Panc1 (cell line): ENCODE measurements around the gene OR2A25. TPM values are rescaled to one million over a fixed set of nuclear protein-coding genes. Genes with fewer than 3 reads are reported as not detected.

Source experiments
- ATAC-seq: fragments of 200-7000 bp; cut with Tn5 transposase; 2 replicates; pipeline ENCODE4 v1.9.1; 2020; ENCODE audit warnings: mild to moderate bottlenecking, moderate library complexity
- BruUV-seq: library from RNA; stranded (reverse); fragments of 400-500 nt; replicated peaks from 2 replicates; lab custom pipeline; 2021; lab: Mats Ljungman, UMichigan
- CTCF ChIA-PET: fragments of 300-600 bp; sonication (Branson Sonifier 250); formaldehyde crosslinking; loops from one replicate; lab custom pipeline; 2022; ENCODE audit warnings: antibody characterized with exemption; lab: Charles Lee
- POLR2A ChIA-PET: fragments of 300-600 bp; sonication (Branson Sonifier 250); formaldehyde crosslinking; loops from one replicate; lab custom pipeline; 2022; ENCODE audit warnings: antibody characterized with exemption; lab: Charles Lee
- DNase-seq: peaks from one replicate; pipeline ENCODE4 v3.0.0-alpha.2; 2010; ENCODE audit warnings: low read depth, low spot score
- H3K27ac ChIP-seq: 2 replicates; pipeline ENCODE4 v1.5.1; 2011; ENCODE audit warnings: mild to moderate bottlenecking, low read length, inconsistent platforms
- H3K27me3 ChIP-seq: fragments of 200-500 bp; sonication (Bioruptor generic); 2 replicates; pipeline ENCODE4 v1.6.0; 2014; ENCODE audit warnings: low read length, inconsistent platforms; ENCODE audit not compliant: control insufficient read depth, insufficient read depth
- H3K36me3 ChIP-seq: fragments of 200-500 bp; sonication (Bioruptor generic); 2 replicates; pipeline ENCODE4 v1.5.1; 2014; ENCODE audit warnings: inconsistent platforms, mild to moderate bottlenecking, low read length, moderate library complexity; ENCODE audit not compliant: control insufficient read depth, insufficient read depth
- H3K4me1 ChIP-seq: 2 replicates; pipeline ENCODE4 v1.5.1; 2011; ENCODE audit warnings: inconsistent platforms, mild to moderate bottlenecking, low read length, moderate library complexity; ENCODE audit not compliant: control insufficient read depth, insufficient read depth
- H3K4me3 ChIP-seq, 2 experiments: 2 replicates each; pipeline ENCODE4 v1.5.1; 2011 to 2012; ENCODE audit warnings: low read depth in 2 of 2, low read length in 2 of 2, mild to moderate bottlenecking in 2 of 2, inconsistent platforms in 1 of 2, moderate library complexity in 1 of 2
- H3K9me3 ChIP-seq: fragments of 200-500 bp; sonication (Bioruptor generic); 2 replicates; pipeline ENCODE4 v1.5.1; 2014; ENCODE audit warnings: low read depth, mild to moderate bottlenecking, inconsistent platforms, low read length, moderate library complexity; ENCODE audit not compliant: control insufficient read depth, insufficient read depth
- CTCF ChIP-seq: fragments of 450-650 bp; IDR thresholded peaks from 2 replicates; pipeline ENCODE4 v1.5.1; 2017; ENCODE audit warnings: mild to moderate bottlenecking
- POLR2AphosphoS5 ChIP-seq: IDR thresholded peaks from 2 replicates; pipeline ENCODE4 v1.6.1; 2012; ENCODE audit warnings: mild to moderate bottlenecking, low read depth, low read length, moderate library complexity
- REST ChIP-seq, 2 experiments: IDR thresholded peaks; 2 replicates each; pipeline ENCODE4 v1.6.1; 2011 to 2012; ENCODE audit warnings: low read depth in 2 of 2, control low read depth in 1 of 2, low read length in 1 of 2, mild to moderate bottlenecking in 1 of 2, moderate library complexity in 1 of 2; ENCODE audit not compliant: insufficient read depth in 1 of 2
- SIN3A ChIP-seq: IDR thresholded peaks from 2 replicates; pipeline ENCODE4 v1.6.1; 2012; ENCODE audit warnings: low read depth, mild to moderate bottlenecking, low read length, moderate library complexity, borderline replicate concordance; ENCODE audit not compliant: insufficient read depth
- TCF7L2 ChIP-seq: IDR thresholded peaks from 2 replicates; pipeline ENCODE4 v1.6.1; 2011; ENCODE audit warnings: mild to moderate bottlenecking, low read depth, low read length, inconsistent platforms
- in situ Hi-C: cut with HindIII; loops from 2 replicates; pipeline ENCODE4 v1.10.0; 2016; ENCODE audit warnings: low sequenced_read_pairs, low pct_unique_long_range_greater_than_20kb
- intact Hi-C: fragments of 100-400 bp; cut with micrococcal nuclease; formaldehyde crosslinking; loops from one replicate; pipeline ENCODE4 v1.10.0; 2022; ENCODE audit not compliant: unreplicated experiment
- total RNA-seq: library from RNA; stranded (reverse); gene quantifications from one replicate; pipeline ENCODE4 v1.2.1, GENCODE V29; 2021; ENCODE audit not compliant: unreplicated experiment

The OR2A25 gene
- total RNA-seq, 1 experiment from 2014 or later = not detected

GRCh38 chr7:144027974-144028373 is 41.6 kb upstream of the OR2A25 start:
- intact Hi-C loops (no loop called here), in situ Hi-C loops (no loop called here)
- POLR2A ChIA-PET = no interaction called here

GRCh38 chr7:144028547-144028946 is 41.1 kb upstream of the OR2A25 start:
- no peak overlapping the region for H3K4me3 ChIP-seq
- H3K27ac ChIP-seq = no peak overlapping the region
- H3K27me3 ChIP-seq = peaks cover 8% of the 10 kb centered on the region
- ATAC-seq (no peak), DNase-seq (no peak)
- CTCF ChIA-PET = no interaction called here
- H3K4me1 ChIP-seq = no peaks in the 10 kb centered on the region
- H3K36me3 ChIP-seq = no peaks in the 10 kb centered on the region
- POLR2A ChIA-PET = no interaction called here
- no TSS peak for BruUV-seq
- TF ChIP-seq TCF7L2 (no peak), REST (IDR thresholded peaks at IDR 0.05; ENCODE audit: insufficient read depth in 1 of 2, low read depth in 2 of 2, low read length in 1 of 2) (no peak), CTCF (no peak), POLR2AphosphoS5 (no peak), SIN3A (no peak)
- intact Hi-C loops (no loop called here), in situ Hi-C loops (no loop called here)
- no peaks in the 10 kb centered on the region for H3K9me3 ChIP-seq

More at GRCh38 chr7:144027974-144028373, 41.6 kb upstream of the OR2A25 start:
- H3K27me3 ChIP-seq = peaks cover 8% of the 10 kb centered on the region
- H3K9me3 ChIP-seq = no peaks in the 10 kb centered on the region
- DNase-seq (no peak), ATAC-seq (no peak)
- CTCF ChIA-PET = no interaction called here
- no peak overlapping the region for H3K27ac ChIP-seq
- H3K4me1 ChIP-seq = no peaks in the 10 kb centered on the region
- H3K36me3 ChIP-seq = no peaks in the 10 kb centered on the region
- H3K4me3 ChIP-seq = no peak overlapping the region
- TF ChIP-seq REST (IDR thresholded peaks at IDR 0.05; ENCODE audit: insufficient read depth in 1 of 2, low read depth in 2 of 2, low read length in 1 of 2) (no peak), SIN3A (no peak)
- BruUV-seq = no TSS peak
